ENCODE data around the gene MAX. TPM values are rescaled to one million over a fixed set of nuclear protein-coding genes. Genes with fewer than 3 reads are reported as not detected.
"Not testable (repeated sequence)": the region's sequence is repeated elsewhere in the genome, so short reads cannot be mapped to it uniquely, and the experiment has no call there.

Gene MAX
- total RNA-seq, 1 donor from 2014 or later = 163 TPM

DNA sequence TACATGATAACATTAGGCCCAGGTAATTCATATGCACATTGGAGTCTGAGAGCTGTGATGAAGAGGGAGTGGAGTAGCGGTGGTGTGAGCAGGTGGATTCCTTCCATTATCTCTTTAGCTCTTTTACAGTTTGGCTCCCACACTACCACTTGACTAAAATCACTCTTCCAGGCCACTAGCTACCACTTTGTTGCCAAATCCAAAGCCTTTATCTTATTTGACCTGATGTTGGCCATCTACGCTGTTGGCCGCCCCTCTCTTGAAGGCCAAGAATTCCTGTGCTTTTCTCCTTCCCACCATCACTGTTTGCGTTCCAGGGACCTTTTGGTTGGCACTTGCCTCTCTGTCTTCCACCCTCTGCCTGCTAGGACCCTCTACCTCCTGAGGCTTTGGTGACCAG is 4.0 kb upstream of the MAX start:
- intact Hi-C loops (cut with micrococcal nuclease) = no loop called here

DNA sequence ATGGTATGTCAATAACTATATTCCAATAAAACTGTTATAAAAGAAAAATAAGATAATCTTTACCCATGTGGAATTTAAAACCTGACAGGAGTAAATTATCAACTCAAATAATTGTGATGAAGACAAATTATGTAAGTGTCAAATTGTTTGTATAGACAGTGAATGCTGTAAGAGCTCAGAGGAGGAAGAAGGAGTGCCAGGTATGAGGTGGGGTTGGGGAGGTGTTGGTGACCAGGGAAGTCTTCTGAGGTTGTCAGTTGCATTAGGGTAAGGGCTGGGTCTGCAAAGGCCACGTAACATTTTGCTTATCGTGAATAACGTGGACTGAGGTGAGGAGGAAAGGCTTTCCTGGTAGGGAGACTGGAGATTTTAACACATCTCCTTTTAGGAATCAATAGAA is 2.5 kb upstream of the MAX start:
- intact Hi-C loops (cut with micrococcal nuclease) = loop anchor here (5.0 kb wide), 4 partner anchors 192 to 1462 kb away; partner anchors contain the start of genes CHURC1, HSPA2, WDR89 and ZBTB1

DNA sequence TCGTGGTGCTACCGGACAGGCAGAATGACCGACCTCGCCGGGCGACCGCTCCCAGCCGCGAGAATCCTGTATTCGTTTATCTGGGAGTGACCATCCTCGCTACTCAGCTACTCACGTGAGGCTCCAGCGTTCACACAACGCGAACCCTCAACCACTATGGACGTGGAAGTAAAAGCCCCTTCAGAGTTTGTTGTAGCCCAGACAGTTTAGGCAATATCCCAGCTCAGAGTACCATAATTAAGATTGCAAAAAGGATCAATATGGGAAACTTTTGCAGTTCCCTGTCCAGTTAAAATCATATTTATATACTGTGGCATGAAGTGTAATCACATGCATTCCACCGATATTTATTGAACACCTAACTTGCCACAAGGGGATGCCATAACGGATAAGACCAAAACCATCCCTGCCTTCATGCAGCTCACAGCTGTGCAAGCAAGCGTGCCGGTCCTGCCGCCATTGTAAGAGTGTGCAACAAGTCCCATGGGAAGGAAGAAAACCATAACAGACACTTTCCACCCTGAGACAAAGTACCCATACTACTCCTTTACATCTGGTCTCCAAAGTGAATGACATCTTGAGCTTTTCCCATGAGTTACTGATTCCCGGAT is 938 bp upstream of the MAX start:
- intact Hi-C loops (cut with micrococcal nuclease) = loop anchor here (2.0 to 5.0 kb wide), 7 partner anchors 104 to 1461 kb away; partner anchors contain the start of genes CHURC1, GPHN, HSPA2 and WDR89

GRCh38 chr14:65101631-65102440 is 481 bp downstream of the MAX start:
- intact Hi-C loops (cut with micrococcal nuclease) = loop anchor here (1.0 to 5.0 kb wide), 10 partner anchors 17 to 1460 kb away; partner anchors contain the start of genes CHURC1, FUT8, GPHN and HSPA2

DNA sequence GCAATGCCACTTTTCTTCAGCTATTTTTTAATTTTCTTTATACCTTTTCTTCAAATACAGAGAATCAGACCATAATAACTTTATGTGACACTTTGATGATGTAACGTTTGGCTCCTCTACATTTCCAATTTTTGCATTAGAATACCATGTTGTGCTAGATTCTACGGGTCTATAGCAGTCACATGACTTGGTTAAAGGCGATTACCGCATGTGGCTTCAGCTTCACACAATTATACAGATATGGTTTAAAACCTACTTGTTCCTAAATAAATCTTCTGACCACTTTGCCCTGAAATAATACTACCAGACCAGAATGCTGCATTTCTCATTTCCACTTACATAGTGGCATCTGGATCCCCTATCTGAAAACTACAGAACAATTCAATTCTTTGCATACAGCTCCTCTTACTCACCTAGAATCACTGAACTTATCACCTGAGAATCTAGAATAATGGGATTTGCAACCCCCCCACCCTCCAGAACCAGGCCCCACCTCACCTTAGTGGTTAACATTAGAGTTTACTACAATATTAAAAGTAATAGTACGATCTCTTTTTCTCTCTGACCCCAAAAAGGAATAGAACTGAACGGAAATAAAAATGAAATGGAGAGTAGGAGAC is 1.3 kb downstream of the MAX start:
- intact Hi-C loops (cut with micrococcal nuclease) = loop anchor here (2.0 to 5.0 kb wide), 5 partner anchors 16 to 1459 kb away; partner anchors contain the start of genes CHURC1, HSPA2, WDR89 and ZBTB1

GRCh38 chr14:65098586-65098985 is 3.7 kb downstream of the MAX start:
- intact Hi-C loops (cut with micrococcal nuclease) = no loop called here

DNA sequence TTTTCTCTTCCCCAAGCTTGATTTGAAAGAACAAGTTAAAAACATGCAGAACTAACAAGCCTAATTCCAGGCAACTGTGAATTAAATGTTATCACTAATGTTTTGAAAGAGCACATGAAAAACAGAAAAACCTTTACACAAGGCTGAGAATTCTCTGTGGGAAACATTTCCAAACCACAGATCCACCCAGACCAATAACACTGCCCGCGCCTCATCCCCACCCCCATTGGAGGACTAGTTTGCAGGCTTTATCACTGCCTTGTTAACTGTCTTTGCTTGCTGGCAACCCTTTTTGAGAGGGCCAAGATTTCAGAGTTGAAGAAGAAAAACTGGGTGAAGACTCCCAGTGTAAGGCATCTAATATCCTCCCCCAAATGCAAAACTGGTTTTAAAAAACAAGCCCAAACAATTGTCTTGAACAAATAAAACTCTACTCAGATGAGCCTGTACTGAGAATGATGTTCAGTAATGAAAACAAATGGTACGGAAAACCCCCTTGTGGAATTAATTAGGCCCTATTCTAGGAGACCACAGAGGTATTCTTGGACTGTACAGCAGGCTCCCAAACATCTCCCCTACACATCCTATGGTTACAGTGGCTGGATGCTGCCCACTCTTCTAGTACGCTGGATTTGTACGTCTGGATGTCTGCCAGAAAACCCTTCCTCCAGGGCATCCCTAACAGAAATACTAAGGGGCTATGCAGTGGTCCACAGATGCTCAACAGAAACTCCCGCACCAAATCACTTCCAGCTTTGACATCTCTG is 5.8 kb downstream of the MAX start:
- intact Hi-C loops (cut with micrococcal nuclease) = no loop called here

DNA sequence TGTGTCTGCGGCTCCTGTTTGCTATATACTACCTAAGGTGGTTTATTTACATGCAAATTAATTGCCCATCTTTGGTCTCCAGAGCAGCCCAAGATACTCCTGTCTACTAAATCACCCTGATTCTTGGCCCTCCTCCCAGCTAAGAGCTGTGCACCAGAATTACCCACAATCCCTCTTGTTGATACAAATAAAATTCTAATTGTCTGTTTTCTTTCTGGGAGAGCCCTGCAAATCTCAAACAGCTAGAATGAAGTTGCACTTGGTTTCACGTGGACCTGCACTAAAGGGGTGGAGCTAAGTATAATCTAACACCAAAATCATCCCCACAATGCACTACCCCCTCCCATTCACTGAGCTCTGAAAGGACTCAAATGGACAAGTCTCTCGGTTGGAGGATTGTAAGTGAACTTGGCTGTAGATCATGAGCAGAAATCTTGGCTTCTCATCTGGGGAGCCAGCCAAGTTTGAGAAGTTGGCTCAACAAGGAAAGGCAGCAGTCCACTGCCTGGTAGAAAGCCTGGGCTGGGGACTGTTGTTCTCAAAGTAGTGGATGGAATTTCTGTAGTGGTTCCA is 6.6 kb downstream of the MAX start:
- intact Hi-C loops (cut with micrococcal nuclease) = no loop called here

- intact Hi-C loops (cut with micrococcal nuclease) = no loop called here
Measured at GRCh38 chr14:65092349-65092748, 10.0 kb downstream of the MAX start.

DNA sequence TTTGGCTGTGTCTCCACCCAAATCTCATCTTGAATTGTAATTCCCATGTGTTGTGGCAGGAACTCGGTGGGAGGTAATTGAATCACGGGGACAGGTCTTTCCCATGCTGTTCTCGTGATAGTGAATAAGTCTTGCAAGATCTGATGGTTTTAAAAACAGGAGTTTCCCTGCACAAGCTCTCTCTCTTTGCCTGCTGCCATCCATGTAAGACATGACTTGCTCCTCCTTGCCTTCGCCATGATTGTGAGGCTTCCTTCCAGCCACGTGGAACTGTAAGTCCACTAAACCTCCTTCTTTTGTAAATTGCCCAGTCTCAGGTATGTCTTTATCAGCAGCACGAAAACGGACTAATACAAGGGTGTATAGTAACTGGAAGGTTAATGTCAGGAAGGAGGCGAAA is 14.5 kb downstream of the MAX start:
- intact Hi-C loops (cut with micrococcal nuclease) = not testable (repeated sequence)

DNA sequence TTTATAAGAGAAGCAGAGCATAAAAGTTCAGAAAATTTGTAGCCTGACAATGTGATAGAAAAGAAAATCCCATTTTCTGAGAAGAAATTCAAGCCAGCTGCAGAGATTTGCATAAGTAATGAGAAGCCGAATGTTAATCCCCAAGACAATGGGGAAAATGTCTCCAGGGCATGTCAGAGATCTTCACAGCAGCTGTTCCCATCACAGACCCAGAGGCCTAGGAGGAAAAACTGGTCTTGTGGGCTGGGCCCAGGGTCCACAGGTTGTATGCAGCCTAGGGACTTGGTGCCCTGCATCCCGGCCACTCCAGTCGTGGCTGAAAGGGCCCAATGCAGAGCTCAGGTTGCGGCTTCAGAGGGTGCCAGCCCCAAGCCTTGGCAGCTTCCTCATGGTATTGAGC is 15.6 kb downstream of the MAX start:
- intact Hi-C loops (cut with micrococcal nuclease) = not testable (repeated sequence)

GRCh38 chr14:65084554-65085505 is 17.5 kb downstream of the MAX start:
- intact Hi-C loops (cut with micrococcal nuclease) = loop anchor here (2.0 kb wide), 1 partner anchor 16 kb away; no protein-coding TSS in a partner anchor

- intact Hi-C loops (cut with micrococcal nuclease) = no loop called here
Measured at GRCh38 chr14:65082930-65083329, 19.4 kb downstream of the MAX start.

- intact Hi-C loops (cut with micrococcal nuclease) = no loop called here
Measured at GRCh38 chr14:65080960-65081747, 21.2 kb downstream of the MAX start.

DNA sequence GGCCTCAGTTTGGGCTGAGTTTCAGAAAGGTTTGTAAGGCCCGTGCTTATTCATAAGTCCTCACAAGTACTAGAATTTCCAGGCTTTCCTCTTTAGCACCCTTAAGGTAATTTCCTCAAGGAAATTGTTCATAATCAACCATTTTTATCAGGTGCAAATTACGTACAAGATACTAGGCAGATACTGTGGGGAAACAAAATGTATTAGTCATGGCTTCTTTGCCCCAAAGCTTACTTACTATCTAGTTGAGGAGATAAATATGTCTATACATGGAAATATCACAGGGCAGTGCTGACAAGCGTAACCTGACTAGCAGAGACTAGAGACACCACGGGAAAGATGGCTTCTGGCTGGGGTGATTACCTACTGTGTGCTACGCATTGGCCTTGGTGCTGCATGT is 22.5 kb downstream of the MAX start:
- intact Hi-C loops (cut with micrococcal nuclease) = no loop called here

- intact Hi-C loops (cut with micrococcal nuclease) = no loop called here
Measured at GRCh38 chr14:65079201-65079600, 23.1 kb downstream of the MAX start.

DNA sequence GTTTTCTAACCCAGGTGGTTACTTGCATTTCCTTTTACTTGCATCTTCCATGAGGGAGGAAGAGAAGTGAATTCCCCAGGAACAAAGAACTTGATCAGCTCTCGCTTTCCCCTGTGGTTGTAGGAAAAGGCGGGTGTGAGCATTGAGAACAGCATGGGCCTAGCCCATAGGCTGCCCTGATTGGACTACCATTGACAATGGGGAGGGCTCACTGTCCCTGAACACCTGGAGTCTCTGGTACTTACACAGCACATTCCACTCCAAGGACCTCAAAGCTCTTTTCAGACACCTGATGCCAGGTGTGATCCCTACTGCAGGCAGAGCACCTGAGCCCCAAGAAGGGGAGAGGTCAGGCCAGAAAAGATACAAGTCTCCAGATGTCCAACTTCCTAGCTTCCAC is 25.0 kb downstream of the MAX start:
- intact Hi-C loops (cut with micrococcal nuclease) = no loop called here

GRCh38 chr14:65075628-65076325 is 26.5 kb downstream of the MAX start:
- intact Hi-C loops (cut with micrococcal nuclease) = no loop called here
